Activated T-helper 1 cell treated with anti-CD3 and anti-CD28 coated beads, Interleukin-12 subunit alpha, Interleukin-12 subunit beta, Interleukin-2, Interleukin-4 antibody, amounts not matched to agents 30 ng/mL and 10 ng/mL and 1 ng/mL, durations not matched to agents 14 hours and 24 hours and 36 hours (primary cell): Measurements from ENCODE around the gene APCS. TPM values are rescaled to one million over a fixed set of nuclear protein-coding genes. Genes with fewer than 3 reads are reported as not detected.

ENCODE experiments used
- DNase-seq: peaks from one replicate; pipeline ENCODE4 v3.0.0; 2021; ENCODE audit warnings: low spot score
- H3K27ac Mint-ChIP-seq: one replicate; pipeline ENCODE4 v1.8.0; 2021; ENCODE audit warnings: mild to moderate bottlenecking, mixed read lengths
- H3K27me3 Mint-ChIP-seq: one replicate; pipeline ENCODE4 v1.8.0; 2022; ENCODE audit warnings: mild to moderate bottlenecking, moderate library complexity, mixed read lengths; ENCODE audit not compliant: insufficient read depth
- H3K36me3 Mint-ChIP-seq: one replicate; pipeline ENCODE4 v1.8.0; 2021; ENCODE audit warnings: low read depth, mixed read lengths
- H3K4me1 Mint-ChIP-seq: one replicate; pipeline ENCODE4 v1.8.0; 2021; ENCODE audit warnings: low read depth, mixed read lengths
- H3K4me3 Mint-ChIP-seq: one replicate; pipeline ENCODE4 v1.8.0; 2021; ENCODE audit warnings: mild to moderate bottlenecking, moderate library complexity, mixed read lengths
- H3K9me3 Mint-ChIP-seq: one replicate; pipeline ENCODE4 v1.8.0; 2021; ENCODE audit warnings: mixed read lengths
- intact Hi-C: fragments of 100-400 bp; cut with micrococcal nuclease; formaldehyde crosslinking; loops from one replicate; pipeline ENCODE4 v1.15.1; 2024
- total RNA-seq: library from RNA; stranded (reverse); gene quantifications from 2 replicates; pipeline ENCODE4 v1.2.3, GENCODE V29; 2022

Gene APCS
- total RNA-seq, 1 donor from 2014 or later = not detected

DNA sequence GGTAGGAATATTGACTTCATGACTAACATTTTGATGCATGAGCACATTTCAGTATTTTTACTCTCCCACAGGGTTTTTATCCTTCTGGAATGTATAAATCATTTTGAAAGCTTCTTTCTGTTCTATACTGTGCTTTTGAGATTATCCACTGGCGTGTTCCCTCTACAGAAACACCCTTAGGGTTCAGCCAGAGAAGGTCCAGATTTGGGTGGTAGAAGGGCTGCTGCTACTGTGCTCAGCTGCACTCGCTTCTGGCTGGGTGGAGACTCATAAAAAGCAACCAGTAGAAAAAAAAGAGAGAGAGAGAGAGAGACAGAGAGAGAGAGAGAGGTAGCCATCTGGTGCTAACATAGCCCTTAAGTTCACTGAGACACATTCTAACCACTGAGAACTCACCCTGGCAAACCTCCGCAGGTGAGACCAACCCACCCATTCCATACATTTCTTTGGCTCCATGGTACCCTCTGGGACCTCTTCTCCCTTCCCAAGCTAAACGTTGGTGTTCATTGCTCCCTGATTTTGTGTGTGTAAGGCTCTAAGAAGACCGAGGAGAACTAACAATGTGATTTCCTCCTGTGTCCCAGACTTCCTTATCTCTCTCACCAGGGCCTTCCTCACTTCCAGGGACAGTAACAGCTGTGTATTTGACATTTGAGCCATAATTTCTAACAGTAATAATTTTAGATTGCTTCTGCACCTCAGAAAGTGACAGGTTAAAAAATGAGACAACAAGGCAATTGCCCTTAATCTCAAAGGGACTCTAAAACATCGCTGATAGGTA is 7.2 kb downstream of the APCS start:
- intact Hi-C loops = no loop called here
- Mint-ChIP-seq H3K4me3 (no peak overlapping the region), H3K9me3 (no peaks in the 10 kb centered on the region), H3K27ac (no peak overlapping the region), H3K4me1 (no peaks in the 10 kb centered on the region), H3K27me3 (no peaks in the 10 kb centered on the region), H3K36me3 (no peaks in the 10 kb centered on the region)
- DNase-seq = no peak

- Mint-ChIP-seq H3K36me3 (no peaks in the 10 kb centered on the region), H3K27me3 (no peaks in the 10 kb centered on the region), H3K27ac (no peak overlapping the region), H3K9me3 (no peaks in the 10 kb centered on the region), H3K4me3 (no peak overlapping the region), H3K4me1 (no peaks in the 10 kb centered on the region)
- DNase-seq = no peak
- intact Hi-C loops = no loop called here
Observed at GRCh38 chr1:159598196-159598595, 10.6 kb downstream of the APCS start.

DNA sequence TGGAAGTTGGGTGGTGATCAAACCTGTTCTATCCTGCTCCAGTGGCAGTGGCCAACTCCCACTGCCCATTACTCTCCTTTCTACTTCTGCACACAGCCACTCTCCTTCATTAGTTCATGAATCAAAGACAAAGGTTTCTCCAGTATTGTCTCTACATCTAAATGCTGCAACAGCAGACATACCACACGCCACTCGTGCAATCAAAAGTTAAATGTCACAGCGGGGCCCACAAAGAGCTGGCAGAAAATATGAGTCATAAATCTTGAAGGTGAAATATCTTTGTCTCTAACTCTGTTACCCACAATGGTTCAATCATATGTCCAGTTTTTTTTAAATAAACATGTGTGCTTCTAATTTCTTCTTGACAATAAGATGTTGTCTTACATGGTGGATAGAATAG is 13.3 kb downstream of the APCS start:
- DNase-seq = no peak
- Mint-ChIP-seq H3K4me1 (no peaks in the 10 kb centered on the region), H3K9me3 (no peaks in the 10 kb centered on the region), H3K27me3 (no peaks in the 10 kb centered on the region), H3K27ac (no peak overlapping the region), H3K4me3 (no peak overlapping the region), H3K36me3 (no peaks in the 10 kb centered on the region)
- intact Hi-C loops = no loop called here

- Mint-ChIP-seq H3K4me3 (no peak overlapping the region), H3K36me3 (no peaks in the 10 kb centered on the region), H3K4me1 (no peaks in the 10 kb centered on the region), H3K27ac (no peak overlapping the region), H3K9me3 (no peaks in the 10 kb centered on the region), H3K27me3 (no peaks in the 10 kb centered on the region)
- intact Hi-C loops = no loop called here
- no peak for DNase-seq
Observed at GRCh38 chr1:159602501-159602999, 14.9 kb downstream of the APCS start.

- H3K9me3 Mint-ChIP-seq = no peaks in the 10 kb centered on the region
- H3K27ac Mint-ChIP-seq = no peak overlapping the region
- intact Hi-C loops = no loop called here
- no peak for DNase-seq
- no peaks in the 10 kb centered on the region for H3K27me3 Mint-ChIP-seq
- H3K4me1 Mint-ChIP-seq = no peaks in the 10 kb centered on the region
- H3K36me3 Mint-ChIP-seq = no peaks in the 10 kb centered on the region
- no peak overlapping the region for H3K4me3 Mint-ChIP-seq
Observed at GRCh38 chr1:159612211-159612885, 24.7 kb downstream of the APCS start.

DNA sequence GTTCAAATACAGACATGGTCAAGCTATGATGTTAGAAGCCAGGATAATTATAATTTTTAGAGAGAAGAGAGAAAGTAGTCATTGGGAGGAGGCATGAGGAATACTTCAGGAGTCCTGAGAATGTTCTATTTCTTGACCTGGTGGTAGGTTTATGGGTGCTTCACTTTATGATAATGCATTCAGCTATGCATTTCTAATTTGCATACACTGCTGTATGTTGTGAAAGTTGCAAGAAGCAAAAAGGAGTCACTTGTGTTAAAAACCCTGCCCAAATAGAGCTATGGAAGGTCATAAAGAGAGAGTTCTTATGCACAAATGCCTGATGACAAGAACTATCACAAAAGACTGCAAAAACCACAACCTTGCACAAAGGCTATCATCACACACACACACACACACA is 45.3 kb downstream of the APCS start:
- Mint-ChIP-seq H3K27ac (no peak overlapping the region), H3K36me3 (no peaks in the 10 kb centered on the region), H3K4me1 (no peaks in the 10 kb centered on the region), H3K27me3 (no peaks in the 10 kb centered on the region), H3K4me3 (no peak overlapping the region), H3K9me3 (peaks cover 5% of the 10 kb centered on the region)
- intact Hi-C loops = no loop called here
- no peak for DNase-seq

Other genes with a start within 250 kb of the APCS start
- not detected in 2 replicates for gene OR10J4, start 155.6 kb upstream of the APCS start, total RNA-seq
- gene OR10J1, start 148.1 kb upstream of the APCS start, total RNA-seq = not detected in 2 replicates
- not detected in 2 replicates for gene OR10J5, start 51.8 kb upstream of the APCS start, total RNA-seq
- gene CRP, start 126.8 kb downstream of the APCS start, total RNA-seq = not detected in 2 replicates
- 22.4 and 23.4 TPM in 2 replicates for gene DUSP23, start 193.1 kb downstream of the APCS start, total RNA-seq
- not detected in 2 replicates for gene FCRL6, start 214.5 kb downstream of the APCS start, total RNA-seq
- gene SLAMF8, start 239.0 kb downstream of the APCS start, total RNA-seq = 0.49 and 0.69 TPM in 2 replicates